PC-3 (cell line): ENCODE data around the gene CCDC8. TPM values are rescaled to one million over a fixed set of nuclear protein-coding genes. Genes with fewer than 3 reads are reported as not detected.
"Not testable (repeated sequence)": the region's sequence is repeated elsewhere in the genome, so short reads cannot be mapped to it uniquely, and the experiment has no call there.

Source experiments
- ATAC-seq: fragments of 200-7000 bp; cut with Tn5 transposase; 2 replicates; pipeline ENCODE4 v1.9.1; 2020; ENCODE audit warnings: mild to moderate bottlenecking, moderate library complexity
- BruUV-seq: library from RNA; stranded (reverse); fragments of 400-500 nt; replicated peaks from 2 replicates; lab custom pipeline; 2021; lab: Mats Ljungman, UMichigan
- CTCF ChIA-PET: fragments of 300-600 bp; sonication (Branson Sonifier 250); formaldehyde crosslinking; loops from one replicate; lab custom pipeline; 2022; ENCODE audit warnings: antibody characterized with exemption; lab: Charles Lee
- POLR2A ChIA-PET: fragments of 300-600 bp; sonication (Branson Sonifier 250); formaldehyde crosslinking; loops from one replicate; lab custom pipeline; 2022; ENCODE audit warnings: antibody characterized with exemption; ENCODE audit not compliant: unreplicated experiment; lab: Charles Lee
- DNase-seq: peaks from one replicate; pipeline ENCODE4 v3.0.0-alpha.2; 2015
- H2AFZ ChIP-seq: fragments of 300-600 bp; sonication (generic); 2 replicates; pipeline ENCODE4 v1.6.0; 2016; ENCODE audit warnings: antibody characterized with exemption, low read length
- H3F3A ChIP-seq: fragments of 300-600 bp; sonication (generic); one replicate; pipeline ENCODE4 v1.6.0; 2017; ENCODE audit warnings: antibody characterized with exemption, low read length, control low read depth, mild to moderate bottlenecking; ENCODE audit not compliant: unreplicated experiment
- H3K27ac ChIP-seq: fragments of 300-600 bp; sonication (generic); 2 replicates; pipeline ENCODE4 v1.5.1; 2016; ENCODE audit warnings: mild to moderate bottlenecking, low read length
- H3K27me3 ChIP-seq: fragments of 300-600 bp; sonication (generic); 2 replicates; pipeline ENCODE4 v1.6.1; 2016; ENCODE audit warnings: low read length, mixed read lengths
- H3K36me3 ChIP-seq: fragments of 300-600 bp; sonication (generic); 2 replicates; pipeline ENCODE4 v1.6.1; 2016; ENCODE audit warnings: low read depth, mixed run types, low read length, mixed read lengths
- H3K4me1 ChIP-seq: fragments of 300-600 bp; sonication (generic); 2 replicates; pipeline ENCODE4 v1.5.1; 2016; ENCODE audit warnings: low read length; ENCODE audit not compliant: insufficient read depth
- H3K4me2 ChIP-seq: fragments of 300-600 bp; sonication (generic); 2 replicates; pipeline ENCODE4 v1.6.0; 2016; ENCODE audit warnings: low read length
- H3K4me3 ChIP-seq: fragments of 300-600 bp; sonication (generic); 2 replicates; pipeline ENCODE4 v1.5.1; 2016; ENCODE audit warnings: mild to moderate bottlenecking, low read length, mixed read lengths
- H3K79me2 ChIP-seq: fragments of 300-600 bp; sonication (generic); 2 replicates; pipeline ENCODE4 v1.6.1; 2017; ENCODE audit warnings: low read length, mixed read lengths
- H3K9ac ChIP-seq: fragments of 300-600 bp; sonication (generic); 2 replicates; pipeline ENCODE4 v1.6.0; 2016; ENCODE audit warnings: mild to moderate bottlenecking, low read length
- H3K9me2 ChIP-seq: fragments of 300-600 bp; sonication (generic); replicated peaks from 2 replicates; pipeline ENCODE4 v1.6.1; 2016; ENCODE audit warnings: mixed run types, low read length, mixed read lengths
- H3K9me3 ChIP-seq: fragments of 300-600 bp; sonication (generic); 2 replicates; pipeline ENCODE4 v1.6.1; 2016; ENCODE audit warnings: low read length, mixed read lengths
- H4K20me1 ChIP-seq: fragments of 300-600 bp; sonication (generic); 2 replicates; pipeline ENCODE4 v1.6.1; 2016; ENCODE audit warnings: low read length, mixed read lengths
- EZH2 ChIP-seq: fragments of 300-600 bp; sonication (generic); IDR thresholded peaks from one replicate; pipeline ENCODE4 v1.6.1; 2017; ENCODE audit warnings: antibody characterized with exemption, mild to moderate bottlenecking, low read length; ENCODE audit not compliant: unreplicated experiment
- EZH2phosphoT487 ChIP-seq: fragments of 300-600 bp; sonication (generic); IDR thresholded peaks from 2 replicates; pipeline ENCODE4 v1.6.1; 2018; ENCODE audit warnings: mild to moderate bottlenecking, antibody characterized with exemption, low read length, borderline replicate concordance
- intact Hi-C: fragments of 100-400 bp; cut with micrococcal nuclease; formaldehyde crosslinking; loops from 2 replicates; pipeline ENCODE4 v1.9.0; 2023
- total RNA-seq: library from RNA; depleted of rRNA; stranded (reverse); fragments of >200 nt; gene quantifications from 2 replicates; pipeline ENCODE4 v1.2.3, GENCODE V29; 2014
- TF ChIP-seq, protein P1 (sequence below): fragments of 300-600 bp; sonication (generic); conservative IDR thresholded peaks from 2 replicates; pipeline ENCODE4 v1.5.1; 2017; ENCODE audit warnings: antibody characterized with exemption, low read depth, mild to moderate bottlenecking, low read length

The CCDC8 gene
- total RNA-seq, 1 experiment from 2014 or later = not detected

- H3K4me2 ChIP-seq = no peak overlapping the region
- ChIA-PET POLR2A (no interaction called here), CTCF (no interaction called here)
- no peaks in the 10 kb centered on the region for H4K20me1 ChIP-seq
- H3K4me1 ChIP-seq = no peaks in the 10 kb centered on the region
- H3F3A ChIP-seq = no peaks in the 10 kb centered on the region
- no peak overlapping the region for H3K27ac ChIP-seq
- H3K79me2 ChIP-seq = no peaks in the 10 kb centered on the region
- no TSS peak for BruUV-seq
- DNase-seq (no peak), ATAC-seq (no peak)
- no peaks in the 10 kb centered on the region for H3K36me3 ChIP-seq
- no peaks in the 10 kb centered on the region for H3K27me3 ChIP-seq
- no peak for TF ChIP-seq EZH2phosphoT487
- TF ChIP-seq, protein P1, sequence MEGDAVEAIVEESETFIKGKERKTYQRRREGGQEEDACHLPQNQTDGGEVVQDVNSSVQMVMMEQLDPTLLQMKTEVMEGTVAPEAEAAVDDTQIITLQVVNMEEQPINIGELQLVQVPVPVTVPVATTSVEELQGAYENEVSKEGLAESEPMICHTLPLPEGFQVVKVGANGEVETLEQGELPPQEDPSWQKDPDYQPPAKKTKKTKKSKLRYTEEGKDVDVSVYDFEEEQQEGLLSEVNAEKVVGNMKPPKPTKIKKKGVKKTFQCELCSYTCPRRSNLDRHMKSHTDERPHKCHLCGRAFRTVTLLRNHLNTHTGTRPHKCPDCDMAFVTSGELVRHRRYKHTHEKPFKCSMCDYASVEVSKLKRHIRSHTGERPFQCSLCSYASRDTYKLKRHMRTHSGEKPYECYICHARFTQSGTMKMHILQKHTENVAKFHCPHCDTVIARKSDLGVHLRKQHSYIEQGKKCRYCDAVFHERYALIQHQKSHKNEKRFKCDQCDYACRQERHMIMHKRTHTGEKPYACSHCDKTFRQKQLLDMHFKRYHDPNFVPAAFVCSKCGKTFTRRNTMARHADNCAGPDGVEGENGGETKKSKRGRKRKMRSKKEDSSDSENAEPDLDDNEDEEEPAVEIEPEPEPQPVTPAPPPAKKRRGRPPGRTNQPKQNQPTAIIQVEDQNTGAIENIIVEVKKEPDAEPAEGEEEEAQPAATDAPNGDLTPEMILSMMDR = no peak
- TF ChIP-seq EZH2 = no peak
- H3K9ac ChIP-seq = no peak overlapping the region
- no peak overlapping the region for H3K4me3 ChIP-seq
- no peak overlapping the region for H2AFZ ChIP-seq
- intact Hi-C loops = no loop called here
- no peaks in the 10 kb centered on the region for H3K9me3 ChIP-seq
- H3K9me2 ChIP-seq = no peaks in the 10 kb centered on the region
Observed at GRCh38 chr19:46422344-46422743, 9.0 kb upstream of the CCDC8 start.

DNA sequence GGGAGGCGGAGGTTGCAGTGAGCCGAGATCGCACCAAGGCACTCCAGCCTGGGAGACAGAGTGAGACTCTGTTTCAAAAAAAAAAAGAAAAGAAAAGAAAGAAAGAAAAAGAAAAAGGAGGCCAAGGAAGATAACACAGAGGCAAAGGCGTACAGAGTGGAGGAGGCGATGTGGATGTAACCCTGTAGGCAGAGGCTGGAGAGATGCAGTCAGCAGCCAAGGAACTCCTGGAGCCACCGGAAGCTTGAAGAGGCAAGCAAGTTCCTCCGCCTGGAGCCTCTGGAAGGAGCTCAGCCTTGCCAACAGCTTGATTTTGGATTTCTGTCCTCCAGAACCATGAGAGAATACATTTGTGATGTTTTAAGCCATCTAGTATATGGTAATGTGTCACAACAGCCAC lies 6.7 kb upstream of the CCDC8 start:
- Histone ChIP-seq H3F3A (no peaks in the 10 kb centered on the region), H3K36me3 (no peaks in the 10 kb centered on the region), H3K9ac (no peak overlapping the region), H4K20me1 (no peaks in the 10 kb centered on the region), H3K9me3 (no peaks in the 10 kb centered on the region), H3K4me2 (no peak overlapping the region), H3K4me3 (no peak overlapping the region), H3K79me2 (no peaks in the 10 kb centered on the region), H3K9me2 (no peaks in the 10 kb centered on the region), H2AFZ (no peak overlapping the region), H3K27me3 (no peaks in the 10 kb centered on the region), H3K4me1 (no peaks in the 10 kb centered on the region), H3K27ac (no peak overlapping the region)
- DNase-seq (no peak), ATAC-seq (no peak)
- ChIA-PET CTCF (interaction anchor here (0.6 kb wide), 1 partner anchor 1345 kb away, joined by 4 read pairs; no protein-coding TSS in a partner anchor), POLR2A (no interaction called here)
- no TSS peak for BruUV-seq
- TF ChIP-seq EZH2 (no peak), EZH2phosphoT487 (no peak)
- TF ChIP-seq, protein P1 = no peak
- intact Hi-C loops = no loop called here

- intact Hi-C loops, H3K79me2 ChIP-seq, H4K20me1 ChIP-seq, H3K27ac ChIP-seq, H3K9me2 ChIP-seq, H3K27me3 ChIP-seq, POLR2A ChIA-PET, H3K36me3 ChIP-seq, H3K4me1 ChIP-seq, H3K9me3 ChIP-seq, BruUV-seq, H3F3A ChIP-seq, H3K9ac ChIP-seq: not testable (repeated sequence)
- peak; percentile 66 for ATAC-seq
- H3K4me3 ChIP-seq = peak overlapping the region; percentile 64
- H2AFZ ChIP-seq = peak overlapping the region; percentile 82
- H3K4me2 ChIP-seq = peak overlapping the region; percentile 92
- CTCF ChIA-PET = interaction anchor here (0.6 kb wide), 1 partner anchor 1089 kb away, joined by 4 read pairs; no protein-coding TSS in a partner anchor
- peak; percentile 63 for DNase-seq
Observed at GRCh38 chr19:46415804-46416709, 2.7 kb upstream of the CCDC8 start.

DNA sequence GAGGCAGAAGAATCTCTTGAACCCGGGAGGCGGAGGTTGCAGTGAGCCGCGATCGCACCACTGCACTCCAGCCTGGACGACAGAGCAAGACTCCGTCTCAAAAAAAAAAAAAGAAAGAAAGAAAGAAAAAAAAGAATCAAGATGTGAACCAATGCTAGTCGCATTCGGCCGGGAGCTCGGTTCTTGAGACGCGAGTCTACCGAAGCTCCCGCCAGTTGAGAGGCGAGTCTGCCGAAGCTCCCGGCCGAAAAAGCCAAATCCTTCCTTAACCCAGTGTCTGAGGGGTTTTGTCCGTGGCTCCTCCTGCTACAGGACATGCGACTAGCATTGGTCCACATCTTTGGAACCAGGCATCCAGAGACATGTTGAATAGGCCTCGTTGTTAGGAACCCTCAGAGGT lies 1.5 kb upstream of the CCDC8 start:
- H2AFZ ChIP-seq, H3K27ac ChIP-seq, H3K9me2 ChIP-seq, H3K9ac ChIP-seq, H3K4me2 ChIP-seq, H3K9me3 ChIP-seq, BruUV-seq, H4K20me1 ChIP-seq, POLR2A ChIA-PET, H3K4me1 ChIP-seq, CTCF ChIA-PET, H3K27me3 ChIP-seq, H3F3A ChIP-seq, H3K36me3 ChIP-seq, H3K4me3 ChIP-seq, intact Hi-C loops, ATAC-seq, DNase-seq, H3K79me2 ChIP-seq: not testable (repeated sequence)
